ENCODE measurements around the gene AGPAT4.

The AGPAT4 gene

DNA sequence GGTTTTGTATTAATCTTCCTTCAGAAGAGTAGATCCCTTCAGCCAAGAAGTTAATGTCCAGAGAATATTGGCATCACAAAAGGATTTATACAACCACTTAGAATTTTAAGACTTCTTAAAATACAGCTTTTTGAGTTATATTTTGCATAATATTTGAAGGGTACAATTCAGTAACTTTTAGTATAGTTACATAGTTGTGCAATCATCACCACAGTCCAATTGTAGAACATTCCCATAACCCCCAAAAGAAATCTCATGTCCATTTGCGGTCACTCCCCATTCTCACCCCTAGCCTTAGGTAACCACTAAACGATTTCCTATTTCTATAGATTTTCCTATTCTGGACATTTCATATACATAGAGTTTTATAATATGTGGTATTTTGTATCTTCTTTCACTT lies 155.9 kb downstream of the AGPAT4 start:
- Histone ChIP-seq H4K20me1 (ENCODE audit: insufficient read depth, low read length) (no peaks in the 10 kb centered on the region), H3K4me1 (ENCODE audit: low read length) (no peaks in the 10 kb centered on the region), H3K27me3 (replicated peaks; ENCODE audit: insufficient read depth, low read length) (no peaks in the 10 kb centered on the region), H3K9me2 (replicated peaks; ENCODE audit: insufficient read depth, low read length) (no peaks in the 10 kb centered on the region), H3K36me3 (replicated peaks; ENCODE audit: insufficient read depth, low read length) (no peaks in the 10 kb centered on the region), H3K9ac (ENCODE audit: low read length) (no peak overlapping the region), H3K9me3 (replicated peaks; ENCODE audit: insufficient read depth, low read length) (no peaks in the 10 kb centered on the region), H3K79me2 (ENCODE audit: low read length) (no peaks in the 10 kb centered on the region), H3K27ac (ENCODE audit: low read length) (no peak overlapping the region), H2AFZ (ENCODE audit: low read length) (no peak overlapping the region), H3K4me2 (ENCODE audit: low read depth, low read length) (no peak overlapping the region), H3F3A (ENCODE audit: insufficient read depth, low read length) (no peaks in the 10 kb centered on the region), H3K4me3 (ENCODE audit: low read length) (no peak overlapping the region)
- DNase-seq, result no peak
- TF ChIP-seq, protein P1, sequence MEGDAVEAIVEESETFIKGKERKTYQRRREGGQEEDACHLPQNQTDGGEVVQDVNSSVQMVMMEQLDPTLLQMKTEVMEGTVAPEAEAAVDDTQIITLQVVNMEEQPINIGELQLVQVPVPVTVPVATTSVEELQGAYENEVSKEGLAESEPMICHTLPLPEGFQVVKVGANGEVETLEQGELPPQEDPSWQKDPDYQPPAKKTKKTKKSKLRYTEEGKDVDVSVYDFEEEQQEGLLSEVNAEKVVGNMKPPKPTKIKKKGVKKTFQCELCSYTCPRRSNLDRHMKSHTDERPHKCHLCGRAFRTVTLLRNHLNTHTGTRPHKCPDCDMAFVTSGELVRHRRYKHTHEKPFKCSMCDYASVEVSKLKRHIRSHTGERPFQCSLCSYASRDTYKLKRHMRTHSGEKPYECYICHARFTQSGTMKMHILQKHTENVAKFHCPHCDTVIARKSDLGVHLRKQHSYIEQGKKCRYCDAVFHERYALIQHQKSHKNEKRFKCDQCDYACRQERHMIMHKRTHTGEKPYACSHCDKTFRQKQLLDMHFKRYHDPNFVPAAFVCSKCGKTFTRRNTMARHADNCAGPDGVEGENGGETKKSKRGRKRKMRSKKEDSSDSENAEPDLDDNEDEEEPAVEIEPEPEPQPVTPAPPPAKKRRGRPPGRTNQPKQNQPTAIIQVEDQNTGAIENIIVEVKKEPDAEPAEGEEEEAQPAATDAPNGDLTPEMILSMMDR (IDR thresholded peaks at IDR 0.05; ENCODE audit: low read length), result no peak
- TF ChIP-seq EZH2phosphoT487 (IDR thresholded peaks at IDR 0.05; ENCODE audit: low read length) (no peak), EZH2 (optimal IDR thresholded peaks at IDR 0.05; ENCODE audit: low read depth, low read length) (no peak)

DNA sequence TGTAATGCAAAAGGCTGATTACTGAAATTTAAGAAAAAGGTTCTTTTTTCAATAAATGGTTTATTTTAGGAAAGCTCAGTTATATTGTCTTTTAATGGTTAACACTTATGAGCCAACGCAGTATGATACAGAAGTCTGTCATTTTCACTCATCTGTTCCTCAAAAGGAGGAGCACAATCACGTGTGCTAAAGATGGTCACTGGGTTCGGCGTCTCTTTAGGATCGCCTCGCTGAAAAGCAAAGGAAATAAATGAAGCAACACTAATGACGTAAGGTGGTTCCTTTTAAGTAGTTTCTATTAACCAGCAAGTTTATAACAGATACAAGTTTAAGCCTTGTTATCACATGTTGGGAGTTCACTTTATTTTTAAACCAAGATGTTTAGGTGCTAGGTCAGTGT lies 156.6 kb downstream of the AGPAT4 start:
- no peak overlapping the region for H2AFZ ChIP-seq (ENCODE audit: low read length)
- H3K9me2 ChIP-seq (replicated peaks; ENCODE audit: insufficient read depth, low read length), result no peaks in the 10 kb centered on the region
- no peaks in the 10 kb centered on the region for H3K36me3 ChIP-seq (replicated peaks; ENCODE audit: insufficient read depth, low read length)
- H3K4me1 ChIP-seq (ENCODE audit: low read length), result no peaks in the 10 kb centered on the region
- no peaks in the 10 kb centered on the region for H3K9me3 ChIP-seq (replicated peaks; ENCODE audit: insufficient read depth, low read length)
- no peak overlapping the region for H3K27ac ChIP-seq (ENCODE audit: low read length)
- H3K79me2 ChIP-seq (ENCODE audit: low read length), result no peaks in the 10 kb centered on the region
- H3K4me3 ChIP-seq (ENCODE audit: low read length), result no peak overlapping the region
- no peak overlapping the region for H3K4me2 ChIP-seq (ENCODE audit: low read depth, low read length)
- no peak for TF ChIP-seq EZH2phosphoT487 (IDR thresholded peaks at IDR 0.05; ENCODE audit: low read length)
- TF ChIP-seq EZH2 (optimal IDR thresholded peaks at IDR 0.05; ENCODE audit: low read depth, low read length), result no peak
- TF ChIP-seq, protein P1 (IDR thresholded peaks at IDR 0.05; ENCODE audit: low read length), result no peak
- H3F3A ChIP-seq (ENCODE audit: insufficient read depth, low read length), result no peaks in the 10 kb centered on the region
- no peak for DNase-seq
- no peaks in the 10 kb centered on the region for H4K20me1 ChIP-seq (ENCODE audit: insufficient read depth, low read length)
- no peak overlapping the region for H3K9ac ChIP-seq (ENCODE audit: low read length)
- no peaks in the 10 kb centered on the region for H3K27me3 ChIP-seq (replicated peaks; ENCODE audit: insufficient read depth, low read length)

DNA sequence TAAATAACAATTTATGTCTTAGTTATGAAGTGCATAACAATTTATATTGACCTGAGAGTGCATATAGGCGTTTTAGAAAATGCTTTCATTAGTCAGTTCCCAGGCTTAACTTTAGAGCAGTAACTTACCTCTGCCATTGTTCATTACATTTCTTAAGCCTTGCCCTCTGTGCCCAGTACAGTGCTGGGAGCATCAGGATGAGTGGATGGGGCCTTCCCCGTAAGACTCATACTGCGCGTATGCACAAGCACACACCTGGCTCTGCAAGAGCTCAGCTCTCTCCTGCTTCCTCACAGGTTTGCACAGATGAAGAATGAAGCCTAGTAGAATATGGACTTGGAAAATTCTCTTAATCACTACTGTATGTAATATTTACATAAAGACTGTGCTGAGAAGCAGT lies 157.3 kb downstream of the AGPAT4 start:
- no peak overlapping the region for H3K4me3 ChIP-seq (ENCODE audit: low read length)
- no peaks in the 10 kb centered on the region for H3F3A ChIP-seq (ENCODE audit: insufficient read depth, low read length)
- H3K9me3 ChIP-seq (replicated peaks; ENCODE audit: insufficient read depth, low read length), result no peaks in the 10 kb centered on the region
- TF ChIP-seq EZH2 (optimal IDR thresholded peaks at IDR 0.05; ENCODE audit: low read depth, low read length) (no peak), EZH2phosphoT487 (IDR thresholded peaks at IDR 0.05; ENCODE audit: low read length) (no peak)
- TF ChIP-seq, protein P1 (IDR thresholded peaks at IDR 0.05; ENCODE audit: low read length), result no peak
- no peaks in the 10 kb centered on the region for H3K27me3 ChIP-seq (replicated peaks; ENCODE audit: insufficient read depth, low read length)
- H3K4me1 ChIP-seq (ENCODE audit: low read length), result no peaks in the 10 kb centered on the region
- H3K4me2 ChIP-seq (ENCODE audit: low read depth, low read length), result no peak overlapping the region
- no peak overlapping the region for H2AFZ ChIP-seq (ENCODE audit: low read length)
- H3K79me2 ChIP-seq (ENCODE audit: low read length), result no peaks in the 10 kb centered on the region
- no peaks in the 10 kb centered on the region for H3K36me3 ChIP-seq (replicated peaks; ENCODE audit: insufficient read depth, low read length)
- H4K20me1 ChIP-seq (ENCODE audit: insufficient read depth, low read length), result no peaks in the 10 kb centered on the region
- H3K27ac ChIP-seq (ENCODE audit: low read length), result no peak overlapping the region
- no peak overlapping the region for H3K9ac ChIP-seq (ENCODE audit: low read length)
- H3K9me2 ChIP-seq (replicated peaks; ENCODE audit: insufficient read depth, low read length), result no peaks in the 10 kb centered on the region
- DNase-seq, result no peak
